C4-2B (cell line): ENCODE results near the gene CDH11.

Experiments used
- ZFX ChIP-seq: fragments of 450-650 bp; IDR thresholded peaks from 2 replicates; pipeline ENCODE4 v1.6.1; 2017
- TF ChIP-seq, protein P1 (sequence below): fragments of 450-650 bp; conservative IDR thresholded peaks from 2 replicates; pipeline ENCODE4 v1.5.1; 2017; ENCODE audit warnings: mild to moderate bottlenecking

DNA sequence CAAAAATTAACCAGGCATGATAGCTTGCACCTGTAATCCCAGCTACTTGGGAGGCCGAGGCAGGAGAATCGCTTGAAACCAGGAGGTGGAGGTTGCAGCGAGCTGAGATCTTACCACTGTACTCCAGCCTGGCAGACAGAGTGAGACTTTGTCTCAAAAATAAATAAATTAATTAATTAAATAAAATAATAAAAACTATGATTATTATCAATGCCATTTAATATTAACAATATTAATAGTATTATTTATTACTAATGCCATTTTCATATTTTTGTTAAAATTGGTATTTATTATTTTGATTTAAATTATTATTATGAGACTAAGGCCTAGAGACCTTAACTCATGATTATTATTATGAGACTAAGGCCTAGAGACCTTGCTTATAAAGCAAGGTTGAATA, 121.2 kb downstream of the CDH11 start:
- TF ChIP-seq, protein P1, sequence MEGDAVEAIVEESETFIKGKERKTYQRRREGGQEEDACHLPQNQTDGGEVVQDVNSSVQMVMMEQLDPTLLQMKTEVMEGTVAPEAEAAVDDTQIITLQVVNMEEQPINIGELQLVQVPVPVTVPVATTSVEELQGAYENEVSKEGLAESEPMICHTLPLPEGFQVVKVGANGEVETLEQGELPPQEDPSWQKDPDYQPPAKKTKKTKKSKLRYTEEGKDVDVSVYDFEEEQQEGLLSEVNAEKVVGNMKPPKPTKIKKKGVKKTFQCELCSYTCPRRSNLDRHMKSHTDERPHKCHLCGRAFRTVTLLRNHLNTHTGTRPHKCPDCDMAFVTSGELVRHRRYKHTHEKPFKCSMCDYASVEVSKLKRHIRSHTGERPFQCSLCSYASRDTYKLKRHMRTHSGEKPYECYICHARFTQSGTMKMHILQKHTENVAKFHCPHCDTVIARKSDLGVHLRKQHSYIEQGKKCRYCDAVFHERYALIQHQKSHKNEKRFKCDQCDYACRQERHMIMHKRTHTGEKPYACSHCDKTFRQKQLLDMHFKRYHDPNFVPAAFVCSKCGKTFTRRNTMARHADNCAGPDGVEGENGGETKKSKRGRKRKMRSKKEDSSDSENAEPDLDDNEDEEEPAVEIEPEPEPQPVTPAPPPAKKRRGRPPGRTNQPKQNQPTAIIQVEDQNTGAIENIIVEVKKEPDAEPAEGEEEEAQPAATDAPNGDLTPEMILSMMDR = no peak
- TF ChIP-seq ZFX = no peak
